Osteoblast (primary cell): ENCODE results near the gene ZNF214. TPM values are rescaled to one million over a fixed set of nuclear protein-coding genes. Genes with fewer than 3 reads are reported as not detected.

Source experiments
- DNase-seq: peaks from one replicate; pipeline ENCODE4 v3.0.0; 2011; ENCODE audit warnings: low spot score, mixed read lengths; ENCODE audit not compliant: insufficient read length; ENCODE audit errors: missing footprints
- H2AFZ ChIP-seq: 2 replicates; pipeline ENCODE4 v1.6.0; 2011; ENCODE audit warnings: mild to moderate bottlenecking, low read length
- H3K27ac ChIP-seq: 2 replicates; pipeline ENCODE4 v1.5.1; 2011; ENCODE audit warnings: mild to moderate bottlenecking, low read depth, low read length, moderate library complexity
- H3K27me3 ChIP-seq: 2 replicates; pipeline ENCODE4 v1.6.0; 2012; ENCODE audit warnings: mild to moderate bottlenecking, control low read depth, inconsistent platforms, low read length, moderate library complexity; ENCODE audit not compliant: insufficient read depth
- H3K36me3 ChIP-seq: 2 replicates; pipeline ENCODE4 v1.5.1; 2011; ENCODE audit warnings: mild to moderate bottlenecking, low read length, control low read depth, moderate library complexity; ENCODE audit not compliant: insufficient read depth
- H3K4me1 ChIP-seq: 2 replicates; pipeline ENCODE4 v1.5.1; 2011; ENCODE audit warnings: mild to moderate bottlenecking, low read length, control low read depth, moderate library complexity; ENCODE audit not compliant: insufficient read depth
- H3K4me2 ChIP-seq: 2 replicates; pipeline ENCODE4 v1.6.0; 2011; ENCODE audit warnings: mild to moderate bottlenecking, low read length; ENCODE audit not compliant: insufficient read depth
- H3K4me3 ChIP-seq: fragments of 200-600 bp; sonication (generic); 3 replicates; pipeline ENCODE4 v1.5.1; 2012; ENCODE audit warnings: mild to moderate bottlenecking, low read length, inconsistent platforms; ENCODE audit not compliant: insufficient read depth
- H3K79me2 ChIP-seq: 2 replicates; pipeline ENCODE4 v1.6.0; 2012; ENCODE audit warnings: mild to moderate bottlenecking, low read length, control low read depth, inconsistent platforms; ENCODE audit not compliant: insufficient read depth
- H3K9me3 ChIP-seq: 2 replicates; pipeline ENCODE4 v1.5.1; 2011; ENCODE audit warnings: low read depth, low read length, control low read depth
- H4K20me1 ChIP-seq: 2 replicates; pipeline ENCODE4 v1.6.0; 2012; ENCODE audit warnings: mild to moderate bottlenecking, low read length, control low read depth; ENCODE audit not compliant: insufficient read depth
- total RNA-seq: library from RNA; depleted of rRNA; stranded (reverse); fragments of >200 nt; gene quantifications from 2 replicates; pipeline ENCODE4 v1.2.3, GENCODE V29; 2012
- TF ChIP-seq, protein P1 (sequence below): IDR thresholded peaks from 2 replicates; pipeline ENCODE4 v1.5.1; 2011; ENCODE audit warnings: mild to moderate bottlenecking, low read depth, low read length, moderate library complexity; ENCODE audit errors: extremely low read depth

ZNF214 gene
- total RNA-seq, 1 donor, result 3.6 TPM

DNA sequence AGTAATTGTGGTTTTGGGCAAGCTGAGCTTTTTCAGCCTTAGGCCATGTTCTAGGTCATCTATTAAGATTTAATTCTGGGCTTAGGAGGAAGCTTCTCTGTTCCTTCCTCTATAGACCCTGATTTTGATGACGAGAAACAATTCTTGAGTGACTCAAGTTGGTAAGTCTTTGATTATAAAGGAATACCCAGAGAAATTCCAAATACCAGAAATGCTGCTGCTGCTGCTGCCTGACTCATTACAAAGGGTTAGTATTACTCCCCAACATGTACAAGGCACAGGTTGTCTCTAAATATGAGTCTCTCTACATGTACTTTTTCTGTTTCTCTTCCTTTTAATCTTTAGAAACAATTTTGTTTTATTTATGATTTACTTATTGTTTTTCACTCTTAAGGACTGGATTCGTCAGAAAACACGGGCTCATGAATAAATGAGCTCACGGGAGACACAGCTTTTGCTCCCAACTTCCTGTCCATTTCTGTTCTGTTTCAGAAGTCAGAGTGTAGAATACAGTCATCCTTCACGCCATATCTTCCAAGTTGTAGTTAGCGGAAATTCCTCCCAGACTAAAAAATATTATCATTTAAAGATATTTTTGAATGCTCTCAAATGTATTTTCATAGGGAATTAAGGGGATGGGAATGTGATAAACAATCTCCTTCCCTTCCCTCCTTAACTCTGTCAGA lies 36.8 kb upstream of the ZNF214 start:
- H4K20me1 ChIP-seq, result no peaks in the 10 kb centered on the region
- no peak overlapping the region for H2AFZ ChIP-seq
- H3K9me3 ChIP-seq, result no peaks in the 10 kb centered on the region
- H3K36me3 ChIP-seq, result no peaks in the 10 kb centered on the region
- H3K4me2 ChIP-seq, result no peak overlapping the region
- no peak overlapping the region for H3K27ac ChIP-seq
- TF ChIP-seq, protein P1, sequence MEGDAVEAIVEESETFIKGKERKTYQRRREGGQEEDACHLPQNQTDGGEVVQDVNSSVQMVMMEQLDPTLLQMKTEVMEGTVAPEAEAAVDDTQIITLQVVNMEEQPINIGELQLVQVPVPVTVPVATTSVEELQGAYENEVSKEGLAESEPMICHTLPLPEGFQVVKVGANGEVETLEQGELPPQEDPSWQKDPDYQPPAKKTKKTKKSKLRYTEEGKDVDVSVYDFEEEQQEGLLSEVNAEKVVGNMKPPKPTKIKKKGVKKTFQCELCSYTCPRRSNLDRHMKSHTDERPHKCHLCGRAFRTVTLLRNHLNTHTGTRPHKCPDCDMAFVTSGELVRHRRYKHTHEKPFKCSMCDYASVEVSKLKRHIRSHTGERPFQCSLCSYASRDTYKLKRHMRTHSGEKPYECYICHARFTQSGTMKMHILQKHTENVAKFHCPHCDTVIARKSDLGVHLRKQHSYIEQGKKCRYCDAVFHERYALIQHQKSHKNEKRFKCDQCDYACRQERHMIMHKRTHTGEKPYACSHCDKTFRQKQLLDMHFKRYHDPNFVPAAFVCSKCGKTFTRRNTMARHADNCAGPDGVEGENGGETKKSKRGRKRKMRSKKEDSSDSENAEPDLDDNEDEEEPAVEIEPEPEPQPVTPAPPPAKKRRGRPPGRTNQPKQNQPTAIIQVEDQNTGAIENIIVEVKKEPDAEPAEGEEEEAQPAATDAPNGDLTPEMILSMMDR, result no peak
- H3K4me3 ChIP-seq, result no peak overlapping the region
- peaks cover 4% of the 10 kb centered on the region for H3K4me1 ChIP-seq
- no peak for DNase-seq
- H3K27me3 ChIP-seq, result no peaks in the 10 kb centered on the region
- H3K79me2 ChIP-seq, result no peaks in the 10 kb centered on the region

GRCh38 chr11:7050191-7050590 lies 30.0 kb upstream of the ZNF214 start:
- no peaks in the 10 kb centered on the region for H3K9me3 ChIP-seq
- no peak for DNase-seq
- H2AFZ ChIP-seq, result no peak overlapping the region
- peaks cover 3% of the 10 kb centered on the region for H3K4me1 ChIP-seq
- H3K79me2 ChIP-seq, result no peaks in the 10 kb centered on the region
- no peak overlapping the region for H3K4me3 ChIP-seq
- no peak overlapping the region for H3K4me2 ChIP-seq
- no peak overlapping the region for H3K27ac ChIP-seq
- no peaks in the 10 kb centered on the region for H3K36me3 ChIP-seq
- H3K27me3 ChIP-seq, result no peaks in the 10 kb centered on the region
- TF ChIP-seq, protein P1, result no peak
- H4K20me1 ChIP-seq, result no peaks in the 10 kb centered on the region

DNA sequence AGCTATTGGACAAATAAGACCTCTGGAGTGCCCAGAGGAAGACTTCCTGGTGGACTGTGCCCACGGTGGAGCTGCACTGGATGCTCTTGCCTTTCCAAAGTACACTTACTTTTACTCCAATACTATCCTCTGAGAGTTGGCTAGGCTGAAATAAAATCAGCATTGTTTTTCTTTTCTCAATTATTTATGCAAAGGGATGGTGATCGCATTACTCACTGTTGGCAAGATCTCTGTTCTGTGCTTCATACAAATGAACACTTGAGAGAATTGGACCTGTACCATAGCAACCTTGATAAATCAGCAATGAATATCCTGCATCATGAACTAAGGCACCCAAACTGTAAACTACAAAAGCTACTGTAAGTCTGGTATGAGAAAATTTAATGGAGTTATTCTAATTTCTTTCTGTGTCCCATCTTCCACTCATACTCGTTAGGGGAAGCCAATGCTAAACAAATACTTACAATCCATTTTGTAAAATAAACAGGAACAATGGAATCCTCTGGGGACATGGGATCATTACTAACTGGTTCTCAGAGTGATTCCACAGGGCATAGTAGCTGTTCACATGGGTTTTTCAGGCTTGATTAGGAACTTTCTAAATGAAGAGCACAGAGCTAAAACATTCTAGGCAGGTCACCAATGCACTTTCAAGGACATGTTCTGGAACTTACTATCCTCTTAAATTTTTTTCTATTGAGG lies 26.5 kb upstream of the ZNF214 start:
- Histone ChIP-seq H3K4me1 (peaks cover 3% of the 10 kb centered on the region), H3K4me2 (no peak overlapping the region), H2AFZ (peak overlapping the region; percentile 16), H4K20me1 (no peaks in the 10 kb centered on the region), H3K79me2 (no peaks in the 10 kb centered on the region), H3K4me3 (no peak overlapping the region), H3K36me3 (no peaks in the 10 kb centered on the region), H3K9me3 (no peaks in the 10 kb centered on the region), H3K27ac (no peak overlapping the region), H3K27me3 (no peaks in the 10 kb centered on the region)
- DNase-seq, result no peak
- TF ChIP-seq, protein P1, result no peak

DNA sequence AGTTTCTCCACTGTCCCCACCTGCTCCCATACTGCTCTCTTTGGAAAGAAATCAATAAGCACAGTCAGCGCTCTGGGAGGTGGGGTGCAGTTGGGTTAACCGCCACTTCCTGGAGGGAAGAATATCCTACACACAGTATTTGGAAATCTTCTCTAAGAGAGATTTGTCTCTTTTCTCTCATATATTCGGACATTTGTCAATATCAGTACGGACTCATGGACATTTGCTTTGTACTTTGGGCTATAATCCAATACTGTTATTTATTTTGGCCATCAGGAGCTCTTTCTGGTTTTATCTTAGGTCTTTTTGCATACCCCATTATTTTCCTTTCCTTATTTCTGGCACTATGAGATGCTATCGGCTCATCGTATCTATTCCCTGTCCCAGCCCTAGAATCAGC lies 13.9 kb upstream of the ZNF214 start:
- Histone ChIP-seq H4K20me1 (no peaks in the 10 kb centered on the region), H3K27ac (no peak overlapping the region), H3K36me3 (no peaks in the 10 kb centered on the region), H2AFZ (no peak overlapping the region), H3K9me3 (no peaks in the 10 kb centered on the region), H3K4me2 (no peak overlapping the region), H3K27me3 (peaks cover 12% of the 10 kb centered on the region), H3K4me1 (no peaks in the 10 kb centered on the region), H3K4me3 (no peak overlapping the region), H3K79me2 (no peaks in the 10 kb centered on the region)
- TF ChIP-seq, protein P1, result no peak
- DNase-seq, result no peak
